ENCODE data around the gene HCAR1. TPM values are rescaled to one million over a fixed set of nuclear protein-coding genes. Genes with fewer than 3 reads are reported as not detected.
"Not testable (repeated sequence)": the region's sequence is repeated elsewhere in the genome, so short reads cannot be mapped to it uniquely, and the experiment has no call there.

HCAR1 gene
- total RNA-seq, 2 experiments from 2014 or later: 0.21 to 0.27 TPM

DNA sequence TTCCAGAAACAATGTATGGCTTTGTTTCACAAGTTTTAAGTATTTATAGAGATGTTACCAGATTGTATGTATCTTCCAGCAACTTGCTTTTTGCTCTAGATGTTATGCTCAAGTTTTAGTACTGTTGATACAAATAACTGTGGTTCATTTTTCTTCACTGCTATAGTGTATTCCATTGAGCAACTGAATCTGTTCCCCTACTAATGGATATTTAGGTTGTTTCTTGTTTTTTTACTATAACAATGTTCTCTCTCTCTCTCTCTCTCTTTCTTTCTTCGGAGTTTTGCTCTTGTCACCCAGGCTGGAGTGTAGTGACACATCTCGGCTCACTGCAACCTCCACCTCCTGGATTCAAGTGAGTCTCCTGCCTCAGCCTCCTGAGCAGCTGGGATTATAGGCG, 44.1 kb downstream of the HCAR1 start:
- DNase-seq: no peak
- ChIA-PET CTCF (no interaction called here), POLR2A (no interaction called here)
- H3K27me3 Mint-ChIP-seq: no peaks in the 10 kb centered on the region
- H3K4me3 Mint-ChIP-seq: no peak overlapping the region
- no peak overlapping the region for H3K27ac Mint-ChIP-seq
- H3K9me3 Mint-ChIP-seq: no peaks in the 10 kb centered on the region
- no peaks in the 10 kb centered on the region for H3K4me1 Mint-ChIP-seq (ENCODE audit: low read depth)
- intact Hi-C loops (cut with micrococcal nuclease): no loop called here
- no peaks in the 10 kb centered on the region for H3K36me3 Mint-ChIP-seq

DNA sequence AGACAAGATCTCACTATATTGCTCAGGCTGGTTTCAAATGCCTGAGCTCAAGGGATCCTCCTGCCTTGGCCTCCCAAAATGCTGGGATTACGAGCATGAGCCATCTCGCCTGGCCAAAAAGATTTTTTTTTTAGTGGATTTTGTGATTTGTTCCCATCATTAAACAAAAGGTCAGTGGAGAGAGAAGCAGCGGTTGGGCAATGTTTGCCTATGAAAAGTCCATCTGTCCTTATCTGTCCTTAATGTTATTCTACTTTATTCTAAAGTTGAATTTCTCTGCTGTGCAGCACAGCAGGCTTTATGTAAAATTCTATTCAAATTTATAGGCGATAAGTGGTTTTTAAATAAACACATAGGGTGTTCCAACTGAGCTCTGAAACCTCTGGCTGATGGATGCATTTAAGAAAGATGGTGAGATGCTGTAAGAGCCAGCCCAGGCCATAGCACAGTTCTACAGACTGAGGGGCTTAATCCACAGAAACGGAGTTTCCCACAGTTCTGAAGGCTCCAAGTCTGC, 46.3 kb downstream of the HCAR1 start:
- POLR2A ChIA-PET: interaction anchor here (0.6 kb wide), 1 partner anchor 309 kb away, joined by 3 read pairs; no protein-coding TSS in a partner anchor

DNA sequence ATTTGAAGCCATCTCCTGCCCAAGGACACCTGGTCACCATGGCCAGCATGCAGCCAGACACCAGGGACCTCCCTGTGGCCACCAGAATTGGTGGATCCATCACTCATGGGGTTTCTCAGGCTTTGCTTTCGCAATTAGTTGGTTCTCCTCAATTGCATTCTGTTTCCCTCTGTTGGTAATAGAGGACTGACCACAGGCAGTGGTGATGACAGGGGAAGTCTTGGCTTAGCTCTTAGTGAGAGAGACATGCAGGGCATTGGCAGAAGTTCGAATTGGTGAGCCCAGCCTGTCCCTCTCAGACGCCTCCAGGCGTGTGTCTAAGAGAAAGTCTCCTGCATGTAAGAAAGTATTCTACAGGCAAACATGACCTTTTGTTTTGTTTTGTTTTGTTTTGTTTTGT, 48.8 kb downstream of the HCAR1 start:
- Mint-ChIP-seq H3K36me3 (no peaks in the 10 kb centered on the region), H3K9me3 (no peaks in the 10 kb centered on the region), H3K27me3 (peaks cover 3% of the 10 kb centered on the region), H3K27ac (no peak overlapping the region), H3K4me3 (no peak overlapping the region), H3K4me1 (ENCODE audit: low read depth) (no peaks in the 10 kb centered on the region)
- CTCF ChIA-PET: no interaction called here
- no peak for DNase-seq
- intact Hi-C loops (cut with micrococcal nuclease): no loop called here
- POLR2A ChIA-PET: no interaction called here

More for the DNA sequence above, 46.3 kb downstream of the HCAR1 start:
- Mint-ChIP-seq H3K36me3 (no peaks in the 10 kb centered on the region), H3K27ac (no peak overlapping the region), H3K4me1 (ENCODE audit: low read depth) (no peaks in the 10 kb centered on the region), H3K27me3 (no peaks in the 10 kb centered on the region), H3K9me3 (no peaks in the 10 kb centered on the region), H3K4me3 (no peak overlapping the region)
- CTCF ChIA-PET: no interaction called here
- intact Hi-C loops (cut with micrococcal nuclease): no loop called here
- no peak for DNase-seq

DNA sequence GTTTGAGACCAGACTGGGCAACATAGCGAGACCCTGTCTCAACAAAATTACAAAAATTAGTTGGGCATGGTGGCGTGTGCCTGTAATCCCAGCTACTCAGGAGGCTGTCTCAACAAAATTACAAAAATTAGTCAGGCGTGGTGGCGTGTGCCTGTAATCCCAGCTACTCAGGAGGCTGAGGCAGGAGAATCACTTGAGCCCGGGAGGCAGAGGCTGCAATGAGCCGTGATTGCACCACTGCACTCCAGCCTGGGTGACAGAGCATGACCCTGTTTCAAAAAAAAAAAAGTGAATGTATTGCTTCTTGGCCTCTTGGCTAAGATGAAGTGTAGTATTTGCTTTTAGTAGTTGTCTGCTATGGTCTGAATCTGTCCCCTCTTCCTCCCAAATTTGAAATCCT, 49.7 kb downstream of the HCAR1 start:
- H3K4me3 Mint-ChIP-seq; H3K9me3 Mint-ChIP-seq; POLR2A ChIA-PET; intact Hi-C loops (cut with micrococcal nuclease); H3K27me3 Mint-ChIP-seq; CTCF ChIA-PET; DNase-seq; H3K36me3 Mint-ChIP-seq; H3K27ac Mint-ChIP-seq; H3K4me1 Mint-ChIP-seq (ENCODE audit: low read depth): not testable (repeated sequence)

DNA sequence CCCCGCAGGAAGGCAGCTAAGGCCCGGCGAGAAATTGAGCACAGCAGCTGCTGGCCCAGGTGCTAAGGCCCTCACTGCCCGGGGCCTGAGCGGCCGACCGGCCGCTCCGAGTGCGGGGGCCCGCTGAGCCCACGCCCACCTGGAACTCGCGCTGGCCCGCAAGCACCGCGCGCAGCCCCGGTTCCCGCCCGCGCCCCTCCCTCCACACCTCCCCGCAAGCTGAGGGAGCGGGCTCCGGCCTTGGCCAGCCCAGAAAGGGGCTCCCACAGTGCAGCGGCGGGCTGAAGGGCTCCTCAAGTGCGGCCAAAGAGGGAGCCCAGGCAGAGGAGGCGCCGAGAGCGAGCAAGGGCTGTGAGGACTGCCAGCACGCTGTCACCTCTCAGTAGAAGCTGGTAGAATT, 53.9 kb downstream of the HCAR1 start:
- intact Hi-C loops (cut with micrococcal nuclease); H3K4me1 Mint-ChIP-seq (ENCODE audit: low read depth); H3K9me3 Mint-ChIP-seq; H3K4me3 Mint-ChIP-seq; H3K27ac Mint-ChIP-seq; H3K27me3 Mint-ChIP-seq; CTCF ChIA-PET; H3K36me3 Mint-ChIP-seq; POLR2A ChIA-PET; DNase-seq: not testable (repeated sequence)

Other genes starting within 250 kb of the HCAR1 start
- gene ZCCHC8, start 229.9 kb downstream of the HCAR1 start, total RNA-seq: 10 to 100 TPM; 27.7 to 28.5 TPM
- 100 to 1,000 TPM; 106 to 115 TPM for gene RSRC2, start 203.9 kb downstream of the HCAR1 start, total RNA-seq
- gene KNTC1, start 203.6 kb downstream of the HCAR1 start, total RNA-seq: 100 to 1,000 TPM; 136 to 147 TPM
- not detected for gene HCAR2, start 27.5 kb downstream of the HCAR1 start, total RNA-seq
- under 1 TPM in 1 of 2 experiments, not detected in 1; 0.10 TPM for gene HCAR3, start 14.0 kb downstream of the HCAR1 start, total RNA-seq
- 10 to 100 TPM; 56.9 to 58.2 TPM for gene DENR, start 22.0 kb upstream of the HCAR1 start, total RNA-seq
- gene CCDC62, start 43.7 kb upstream of the HCAR1 start, total RNA-seq: under 1 TPM; 0.48 TPM
- 10 to 100 TPM; 19.3 to 22.2 TPM for gene HIP1R, start 104.6 kb upstream of the HCAR1 start, total RNA-seq
- 10 to 100 TPM in 1 of 2 experiments, 1 to 10 TPM in 1; 10.0 to 10.4 TPM for gene VPS37B, start 165.3 kb upstream of the HCAR1 start, total RNA-seq
- gene ABCB9, start 235.6 kb upstream of the HCAR1 start, total RNA-seq: 1 to 10 TPM; 2.7 to 3.6 TPM
- 10 to 100 TPM; 22.6 to 23.7 TPM for gene OGFOD2, start 244.4 kb upstream of the HCAR1 start, total RNA-seq
- gene ARL6IP4, start 249.8 kb upstream of the HCAR1 start, total RNA-seq: 100 to 1,000 TPM; 180 to 188 TPM

Data from activated CD4-positive, alpha-beta memory T cell treated with anti-CD3 and anti-CD28 coated beads for 36 hours (primary cell).